ENCODE measurements around the gene PLEKHO2. TPM values are rescaled to one million over a fixed set of nuclear protein-coding genes. Genes with fewer than 3 reads are reported as not detected.
A peak's percentile ranks its signal among the peaks of the same experiment; 100 is the strongest.

The PLEKHO2 gene
- total RNA-seq, 1 donor from 2014 or later, result 33.4 TPM

DNA sequence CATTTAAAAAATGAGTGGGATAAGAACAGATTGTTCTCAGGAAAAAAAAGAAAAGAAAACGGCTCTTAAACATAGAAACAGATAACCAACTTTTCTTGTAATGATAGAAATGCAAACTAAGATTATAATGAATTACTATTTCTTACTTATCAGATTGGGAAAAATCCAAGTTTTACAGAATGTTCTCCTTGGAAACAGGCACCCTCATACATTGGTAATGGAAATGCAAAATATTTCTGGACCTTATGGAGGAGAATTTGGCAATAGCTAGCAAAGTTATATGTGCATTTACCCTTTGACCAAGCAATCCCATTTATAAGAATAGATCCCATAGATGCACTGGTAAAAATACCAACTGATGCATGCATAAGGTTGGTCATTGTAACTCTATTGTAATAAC is 66.3 kb downstream of the PLEKHO2 start:
- DNase-seq (ENCODE audit: low spot score), result no peak
- Mint-ChIP-seq H3K27me3 (ENCODE audit: unreplicated experiment) (peaks cover 3% of the 10 kb centered on the region), H3K4me3 (ENCODE audit: unreplicated experiment) (no peak overlapping the region), H3K4me1 (ENCODE audit: unreplicated experiment) (peaks cover 23% of the 10 kb centered on the region), H3K27ac (ENCODE audit: unreplicated experiment) (no peak overlapping the region), H3K36me3 (ENCODE audit: low read depth, unreplicated experiment) (no peaks in the 10 kb centered on the region), H3K9me3 (ENCODE audit: unreplicated experiment) (no peaks in the 10 kb centered on the region)
- TF ChIP-seq, protein P1, sequence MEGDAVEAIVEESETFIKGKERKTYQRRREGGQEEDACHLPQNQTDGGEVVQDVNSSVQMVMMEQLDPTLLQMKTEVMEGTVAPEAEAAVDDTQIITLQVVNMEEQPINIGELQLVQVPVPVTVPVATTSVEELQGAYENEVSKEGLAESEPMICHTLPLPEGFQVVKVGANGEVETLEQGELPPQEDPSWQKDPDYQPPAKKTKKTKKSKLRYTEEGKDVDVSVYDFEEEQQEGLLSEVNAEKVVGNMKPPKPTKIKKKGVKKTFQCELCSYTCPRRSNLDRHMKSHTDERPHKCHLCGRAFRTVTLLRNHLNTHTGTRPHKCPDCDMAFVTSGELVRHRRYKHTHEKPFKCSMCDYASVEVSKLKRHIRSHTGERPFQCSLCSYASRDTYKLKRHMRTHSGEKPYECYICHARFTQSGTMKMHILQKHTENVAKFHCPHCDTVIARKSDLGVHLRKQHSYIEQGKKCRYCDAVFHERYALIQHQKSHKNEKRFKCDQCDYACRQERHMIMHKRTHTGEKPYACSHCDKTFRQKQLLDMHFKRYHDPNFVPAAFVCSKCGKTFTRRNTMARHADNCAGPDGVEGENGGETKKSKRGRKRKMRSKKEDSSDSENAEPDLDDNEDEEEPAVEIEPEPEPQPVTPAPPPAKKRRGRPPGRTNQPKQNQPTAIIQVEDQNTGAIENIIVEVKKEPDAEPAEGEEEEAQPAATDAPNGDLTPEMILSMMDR (IDR thresholded peaks at IDR 0.05; ENCODE audit: unreplicated experiment), result no peak

DNA sequence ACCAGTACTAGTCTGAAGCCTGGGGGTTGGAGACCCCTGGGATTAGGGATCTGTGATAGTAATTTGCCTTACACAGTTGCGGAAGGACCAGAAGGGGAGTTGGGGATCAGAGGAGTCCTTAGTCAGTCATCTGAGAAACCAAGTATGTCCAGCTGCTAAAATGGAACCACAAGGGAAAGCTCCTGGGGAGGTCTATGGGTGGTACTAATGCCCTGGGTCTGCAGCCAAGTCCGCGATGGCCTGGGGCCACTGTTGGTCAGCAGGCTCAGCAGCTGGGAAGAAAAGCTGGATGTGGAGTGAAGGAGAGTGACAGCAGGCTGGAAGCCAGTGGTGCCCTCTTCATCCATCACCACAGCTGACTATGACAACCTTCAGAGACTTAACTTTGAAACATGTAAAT is 67.8 kb downstream of the PLEKHO2 start:
- H3K27me3 Mint-ChIP-seq (ENCODE audit: unreplicated experiment), result peaks cover 8% of the 10 kb centered on the region
- H3K36me3 Mint-ChIP-seq (ENCODE audit: low read depth, unreplicated experiment), result no peaks in the 10 kb centered on the region
- no peak overlapping the region for H3K27ac Mint-ChIP-seq (ENCODE audit: unreplicated experiment)
- H3K4me3 Mint-ChIP-seq (ENCODE audit: unreplicated experiment), result no peak overlapping the region
- TF ChIP-seq, protein P1 (IDR thresholded peaks at IDR 0.05; ENCODE audit: unreplicated experiment), result no peak
- H3K4me1 Mint-ChIP-seq (ENCODE audit: unreplicated experiment), result peaks cover 21% of the 10 kb centered on the region
- no peaks in the 10 kb centered on the region for H3K9me3 Mint-ChIP-seq (ENCODE audit: unreplicated experiment)
- no peak for DNase-seq (ENCODE audit: low spot score)

DNA sequence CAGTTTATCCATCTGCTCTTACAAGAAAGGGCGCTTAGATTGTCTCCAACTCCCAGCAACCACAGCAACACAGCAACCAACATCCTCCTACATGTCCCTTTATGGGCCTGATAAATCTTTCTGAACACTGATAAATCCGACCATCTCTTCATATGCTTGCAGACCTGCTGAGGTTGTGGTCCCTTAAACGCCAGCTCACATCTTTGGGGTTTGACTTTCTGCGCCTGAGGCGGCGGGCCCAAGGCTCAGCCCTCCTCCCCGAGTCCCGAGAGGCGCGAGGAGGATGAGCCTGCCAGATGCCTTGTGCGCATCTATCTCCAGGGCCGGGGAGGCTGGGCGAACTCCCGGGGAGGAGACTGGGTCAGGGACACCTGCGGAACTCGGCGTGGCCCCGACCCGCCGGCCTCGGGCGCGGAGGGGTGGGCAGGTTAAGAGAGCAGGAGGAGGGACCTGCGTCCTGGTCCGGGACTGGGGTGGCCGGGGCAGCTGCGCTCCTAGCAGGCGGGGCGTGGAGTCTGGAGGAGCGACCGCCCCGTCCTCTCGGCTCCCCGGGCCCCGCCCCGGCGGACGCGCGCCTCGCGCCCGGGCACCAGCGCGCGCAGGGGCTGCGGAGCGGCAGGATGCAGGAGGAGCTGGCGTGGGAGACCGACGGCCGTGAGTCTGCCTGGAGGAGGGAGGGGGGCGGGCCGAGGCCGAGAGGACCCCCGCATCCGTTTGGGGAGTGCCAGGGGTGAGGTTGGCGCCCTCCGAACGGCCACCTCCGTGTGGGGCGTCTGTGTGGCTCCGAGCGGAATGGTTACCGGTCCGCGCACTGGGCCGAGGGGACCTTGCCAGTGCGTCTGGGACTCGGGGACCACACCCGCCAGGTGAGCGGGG is 69.8 kb downstream of the PLEKHO2 start, which contains the start of gene ANKDD1A:
Gene ANKDD1A (plus strand): TSS at position 592 of the 876 bp plus-strand sequence. CDS start 29 bp downstream, at position 621.
- DNase-seq (ENCODE audit: low spot score), result peak; percentile 75
- TF ChIP-seq, protein P1 (IDR thresholded peaks at IDR 0.05; ENCODE audit: unreplicated experiment), result no peak
- Mint-ChIP-seq H3K4me1 (ENCODE audit: unreplicated experiment) (peaks cover 33% of the 10 kb centered on the region), H3K27ac (ENCODE audit: unreplicated experiment) (peak within 1 kb of the TSS; percentile 52), H3K36me3 (ENCODE audit: low read depth, unreplicated experiment) (no peaks in the 10 kb centered on the region), H3K4me3 (ENCODE audit: unreplicated experiment) (peak within 1 kb of the TSS; percentile 84), H3K27me3 (ENCODE audit: unreplicated experiment) (peaks cover 8% of the 10 kb centered on the region), H3K9me3 (ENCODE audit: unreplicated experiment) (no peaks in the 10 kb centered on the region)

DNA sequence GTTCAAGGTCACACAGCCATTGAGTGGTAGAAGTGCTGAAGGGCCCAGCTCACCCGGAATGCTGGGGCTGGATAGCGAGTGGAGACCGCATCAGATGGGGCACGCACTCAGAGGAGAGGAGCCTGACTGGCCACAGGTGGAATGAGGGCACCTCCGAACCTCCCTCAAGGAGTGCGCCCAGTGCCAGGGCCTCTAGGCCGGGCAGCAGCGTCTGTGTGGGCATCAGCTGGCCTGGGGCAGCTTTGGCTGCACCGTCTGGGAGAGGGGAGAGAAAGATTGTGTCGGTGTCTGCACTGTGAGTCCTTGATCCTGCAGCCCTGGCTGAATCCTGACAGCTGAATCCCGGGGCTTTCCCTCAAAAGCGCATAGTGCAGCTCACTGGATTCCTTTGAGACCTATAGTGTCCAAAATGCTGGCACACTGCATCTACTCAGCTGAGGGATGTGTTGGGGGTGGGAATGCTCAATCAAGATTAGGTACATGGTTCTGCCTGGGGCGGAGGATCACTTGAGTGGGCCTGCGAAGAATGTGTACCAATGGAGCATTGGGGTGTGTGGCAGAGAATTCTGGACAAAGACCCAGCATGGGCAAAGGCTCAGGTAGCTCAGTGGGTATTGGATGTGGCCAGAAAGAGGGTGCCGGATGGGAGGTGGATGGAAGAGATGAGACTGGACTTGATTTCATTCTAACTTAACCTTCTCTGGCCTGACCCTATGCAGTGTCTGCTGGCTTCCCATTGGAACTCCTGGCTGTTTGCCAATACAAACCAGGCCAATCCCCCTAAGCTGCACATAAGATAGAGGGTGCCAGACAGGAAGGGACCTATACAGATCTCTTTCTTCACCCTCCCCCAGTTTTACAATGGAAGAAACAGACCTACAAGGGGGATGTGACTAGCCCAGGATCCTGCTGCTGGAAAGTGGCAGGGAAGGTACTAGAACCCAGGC is 70.9 kb downstream of the PLEKHO2 start:
- peak overlapping the region; percentile 52 for H3K27ac Mint-ChIP-seq (ENCODE audit: unreplicated experiment)
- DNase-seq (ENCODE audit: low spot score), result no peak
- no peaks in the 10 kb centered on the region for H3K36me3 Mint-ChIP-seq (ENCODE audit: low read depth, unreplicated experiment)
- TF ChIP-seq, protein P1 (IDR thresholded peaks at IDR 0.05; ENCODE audit: unreplicated experiment), result no peak
- H3K4me1 Mint-ChIP-seq (ENCODE audit: unreplicated experiment), result peaks cover 38% of the 10 kb centered on the region
- H3K4me3 Mint-ChIP-seq (ENCODE audit: unreplicated experiment), result peak overlapping the region; percentile 82
- peaks cover 8% of the 10 kb centered on the region for H3K27me3 Mint-ChIP-seq (ENCODE audit: unreplicated experiment)
- H3K9me3 Mint-ChIP-seq (ENCODE audit: unreplicated experiment), result no peaks in the 10 kb centered on the region
